BE2C (cell line): ENCODE results near the gene ACVR1B.

Experiments
- DNase-seq: peaks from one replicate; pipeline ENCODE4 v3.0.0-alpha.2; 2020
- H3K27me3 ChIP-seq: fragments of 250-450 bp; sonication (Bioruptor Pico); 2 replicates; pipeline ENCODE4 v1.5.1; 2020; ENCODE audit warnings: mild to moderate bottlenecking
- H3K36me3 ChIP-seq: fragments of 250-450 bp; sonication (Bioruptor Pico); 2 replicates; pipeline ENCODE4 v1.5.1; 2020; ENCODE audit warnings: mild to moderate bottlenecking
- H3K4me1 ChIP-seq: fragments of 250-450 bp; sonication (Bioruptor Pico); 2 replicates; pipeline ENCODE4 v1.5.1; 2020
- H3K4me3 ChIP-seq: 2 replicates; pipeline ENCODE4 v1.5.1; 2011; ENCODE audit warnings: low read depth, low read length
- H3K9me3 ChIP-seq: fragments of 250-450 bp; sonication (Bioruptor Pico); 2 replicates; pipeline ENCODE4 v1.5.1; 2020
- CTCF ChIP-seq: IDR thresholded peaks from 2 replicates; pipeline ENCODE4 v1.5.1; 2012; ENCODE audit warnings: mild to moderate bottlenecking, low read depth, low read length

The ACVR1B gene

GRCh38 chr12:52043386-52044212 is 92.1 kb downstream of the ACVR1B start:
- Histone ChIP-seq H3K27me3 (no peaks in the 10 kb centered on the region), H3K4me1 (peaks cover 7% of the 10 kb centered on the region; the same call in 1 of the 2 replicates)
- no peak for DNase-seq

GRCh38 chr12:52044292-52044983 is 92.9 kb downstream of the ACVR1B start:
- Histone ChIP-seq H3K4me1 (peaks cover 7% of the 10 kb centered on the region; the same call in 1 of the 2 replicates), H3K27me3 (no peaks in the 10 kb centered on the region), H3K36me3 (peaks cover 9% of the 10 kb centered on the region), H3K9me3 (no peaks in the 10 kb centered on the region), H3K4me3 (no peak overlapping the region)
- DNase-seq, result no peak
- no peak for TF ChIP-seq CTCF

More at GRCh38 chr12:52043386-52044212, 92.1 kb downstream of the ACVR1B start:
- Histone ChIP-seq H3K4me3 (no peak overlapping the region), H3K9me3 (no peaks in the 10 kb centered on the region), H3K36me3 (peaks cover 9% of the 10 kb centered on the region)
- no peak for TF ChIP-seq CTCF

- DNase-seq, result no peak
- no peaks in the 10 kb centered on the region for H3K9me3 ChIP-seq
- H3K36me3 ChIP-seq, result peaks cover 9% of the 10 kb centered on the region
- H3K4me1 ChIP-seq, result peaks cover 7% of the 10 kb centered on the region; the same call in 1 of the 2 replicates
- H3K4me3 ChIP-seq, result no peak overlapping the region
- no peaks in the 10 kb centered on the region for H3K27me3 ChIP-seq
- TF ChIP-seq CTCF, result no peak
These were observed 94.3 kb downstream of the ACVR1B start for GRCh38 chr12:52045794-52046199.
